Hepatocyte (in vitro differentiated cells): ENCODE results near the gene CCDC142.

ENCODE experiments used
- EZH2 ChIP-seq: fragments of 200-600 bp; sonication (generic); IDR thresholded peaks from 2 replicates; pipeline ENCODE4 v1.6.1; 2016; ENCODE audit warnings: antibody characterized with exemption, mild to moderate bottlenecking, borderline replicate concordance
- EZH2phosphoT487 ChIP-seq: fragments of 200-600 bp; sonication (generic); IDR thresholded peaks from one replicate; pipeline ENCODE4 v1.6.1; 2018; ENCODE audit warnings: antibody characterized with exemption, mild to moderate bottlenecking, low read depth, moderate library complexity; ENCODE audit not compliant: unreplicated experiment, severe bottlenecking
- TF ChIP-seq, protein P1 (sequence below): fragments of 200-600 bp; sonication (generic); IDR thresholded peaks from 2 replicates; pipeline ENCODE4 v1.5.1; 2016; ENCODE audit warnings: antibody characterized with exemption, mild to moderate bottlenecking; ENCODE audit not compliant: poor library complexity

DNA sequence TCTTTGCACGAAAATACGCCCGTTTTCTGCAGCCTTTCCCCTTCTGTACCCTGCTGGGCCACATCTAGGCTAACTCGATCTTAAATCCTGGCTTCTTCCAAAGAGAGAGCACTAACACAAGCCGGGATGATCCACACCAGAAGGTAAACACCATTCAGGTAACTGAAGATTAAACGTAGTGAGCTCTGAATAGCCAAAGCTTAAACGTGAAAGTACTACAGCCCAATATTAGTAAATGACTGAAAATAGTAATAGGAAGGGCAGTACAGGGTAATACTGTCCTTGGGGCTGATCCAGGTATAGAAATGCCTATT lies 9.9 kb downstream of the CCDC142 start:
- TF ChIP-seq, protein P1, sequence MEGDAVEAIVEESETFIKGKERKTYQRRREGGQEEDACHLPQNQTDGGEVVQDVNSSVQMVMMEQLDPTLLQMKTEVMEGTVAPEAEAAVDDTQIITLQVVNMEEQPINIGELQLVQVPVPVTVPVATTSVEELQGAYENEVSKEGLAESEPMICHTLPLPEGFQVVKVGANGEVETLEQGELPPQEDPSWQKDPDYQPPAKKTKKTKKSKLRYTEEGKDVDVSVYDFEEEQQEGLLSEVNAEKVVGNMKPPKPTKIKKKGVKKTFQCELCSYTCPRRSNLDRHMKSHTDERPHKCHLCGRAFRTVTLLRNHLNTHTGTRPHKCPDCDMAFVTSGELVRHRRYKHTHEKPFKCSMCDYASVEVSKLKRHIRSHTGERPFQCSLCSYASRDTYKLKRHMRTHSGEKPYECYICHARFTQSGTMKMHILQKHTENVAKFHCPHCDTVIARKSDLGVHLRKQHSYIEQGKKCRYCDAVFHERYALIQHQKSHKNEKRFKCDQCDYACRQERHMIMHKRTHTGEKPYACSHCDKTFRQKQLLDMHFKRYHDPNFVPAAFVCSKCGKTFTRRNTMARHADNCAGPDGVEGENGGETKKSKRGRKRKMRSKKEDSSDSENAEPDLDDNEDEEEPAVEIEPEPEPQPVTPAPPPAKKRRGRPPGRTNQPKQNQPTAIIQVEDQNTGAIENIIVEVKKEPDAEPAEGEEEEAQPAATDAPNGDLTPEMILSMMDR = no peak
- TF ChIP-seq EZH2phosphoT487 (no peak), EZH2 (no peak)
